GM12878 (cell line): Measurements from ENCODE around the gene AP3S1. TPM values are rescaled to one million over a fixed set of nuclear protein-coding genes. Genes with fewer than 3 reads are reported as not detected.

Source experiments
- ATAC-seq: fragments of 200-7000 bp; cut with Tn5 transposase; 3 replicates; pipeline ENCODE4 v1.9.1; 2020; ENCODE audit warnings: mild to moderate bottlenecking, moderate library complexity
- BruUV-seq: library from RNA; stranded (reverse); fragments of 400-500 nt; replicated peaks from 2 replicates; lab custom pipeline; 2021; lab: Mats Ljungman, UMichigan
- CTCF ChIA-PET: fragments of 300-600 bp; sonication (Branson Sonifier 250); formaldehyde crosslinking; extraction: SDS; loops from one replicate; lab custom pipeline; 2021; ENCODE audit warnings: inconsistent platforms; lab: Yijun Ruan, JAX
- POLR2A ChIA-PET: fragments of 350-600 bp; formaldehyde crosslinking; extraction: SDS; loops from one replicate; lab custom pipeline; 2021; ENCODE audit warnings: inconsistent platforms; lab: Charles Lee
- RAD21 ChIA-PET: fragments of 300-600 bp; sonication (Branson Sonifier 250); formaldehyde crosslinking; loops from one replicate; lab custom pipeline; 2023; ENCODE audit warnings: antibody characterized with exemption; ENCODE audit not compliant: unreplicated experiment; lab: Charles Lee
- SMC1A ChIA-PET: fragments of 300-600 bp; sonication (Branson Sonifier 250); formaldehyde crosslinking; loops from one replicate; lab custom pipeline; 2023; ENCODE audit not compliant: unreplicated experiment, uncharacterized antibody; lab: Charles Lee
- DNase-seq: peaks from one replicate; pipeline ENCODE4 v3.0.0-alpha.2; 2011; ENCODE audit warnings: low read depth, low spot score
- FAIRE-seq: peaks from 3 replicates; lab custom pipeline; 2011; peaks lifted over from hg19 to GRCh38; lab: Jason Lieb, UNC
- H2AFZ ChIP-seq: 2 replicates; pipeline ENCODE4 v1.6.0; 2011; ENCODE audit warnings: low read depth, low read length, control low read depth; ENCODE audit not compliant: control insufficient read depth
- H3K27ac ChIP-seq: 2 replicates; pipeline ENCODE4 v1.5.1; 2011; ENCODE audit warnings: control low read depth; ENCODE audit not compliant: control insufficient read depth, insufficient read depth
- H3K27me3 ChIP-seq, 2 experiments: replicated peaks in 1 of 2; 2 replicates each; pipeline versions ENCODE4 v1.6.0 to v1.6.1; 2011; ENCODE audit warnings: low read length in 1 of 2; ENCODE audit not compliant: control insufficient read depth in 2 of 2, insufficient read depth in 2 of 2
- H3K36me3 ChIP-seq, 2 experiments: 2 replicates each; pipeline ENCODE4 v1.5.1; 2011; ENCODE audit warnings: low read length in 1 of 2; ENCODE audit not compliant: control insufficient read depth in 2 of 2, insufficient read depth in 2 of 2
- H3K4me1 ChIP-seq: 2 replicates; pipeline ENCODE4 v1.6.1; 2011; ENCODE audit warnings: mild to moderate bottlenecking, low read length, moderate library complexity, mixed read lengths; ENCODE audit not compliant: control insufficient read depth, insufficient read depth
- H3K4me2 ChIP-seq: 2 replicates; pipeline ENCODE4 v1.6.0; 2011; ENCODE audit warnings: control low read depth; ENCODE audit not compliant: control insufficient read depth, insufficient read depth
- H3K4me3 ChIP-seq: fragments of 200-600 bp; sonication (generic); 2 replicates; pipeline ENCODE4 v1.5.1; 2016
- H3K79me2 ChIP-seq: 2 replicates; pipeline ENCODE4 v1.6.0; 2011; ENCODE audit warnings: low read length; ENCODE audit not compliant: control insufficient read depth, insufficient read depth
- H3K9ac ChIP-seq: 2 replicates; pipeline ENCODE4 v1.8.0; 2011; ENCODE audit warnings: low read length, control low read depth, mixed read lengths; ENCODE audit not compliant: control insufficient read depth, insufficient read depth
- H3K9me3 ChIP-seq: replicated peaks from 3 replicates; pipeline ENCODE4 v1.5.1; 2011; ENCODE audit warnings: mild to moderate bottlenecking, low read length; ENCODE audit not compliant: control insufficient read depth, insufficient read depth
- H4K20me1 ChIP-seq: 2 replicates; pipeline ENCODE4 v1.6.0; 2011; ENCODE audit not compliant: control insufficient read depth, insufficient read depth
- SP1 ChIP-seq: IDR thresholded peaks from one replicate; pipeline ENCODE4 v1.6.1; 2011; ENCODE audit warnings: low read depth, low read length
- SRF ChIP-seq, 2 experiments: IDR thresholded peaks; 2 replicates each; pipeline ENCODE4 v1.6.1; 2011; ENCODE audit warnings: low read depth in 2 of 2, low read length in 2 of 2, mild to moderate bottlenecking in 1 of 2, moderate library complexity in 1 of 2
- ZBTB40 ChIP-seq: fragments of 450-650 bp; IDR thresholded peaks from 2 replicates; pipeline ENCODE4 v1.6.1; 2016; ENCODE audit warnings: mild to moderate bottlenecking, moderate library complexity, borderline replicate concordance
- ZNF384 ChIP-seq: IDR thresholded peaks from 2 replicates; pipeline ENCODE4 v1.6.1; 2012; ENCODE audit warnings: low read depth, mild to moderate bottlenecking, low read length, improper control_type of control experiment, borderline replicate concordance
- ZZZ3 ChIP-seq: IDR thresholded peaks from 2 replicates; pipeline ENCODE4 v1.6.1; 2011; ENCODE audit warnings: low read depth; ENCODE audit not compliant: control insufficient read depth, insufficient read length
- WGBS: methylation state at CpG from one replicate; pipeline ENCODE4 v1.1.6; 2016; ENCODE audit warnings: low lambda C conversion rate; ENCODE audit not compliant: insufficient replicate concordance, insufficient coverage; ENCODE audit errors: missing lambda C conversion rate; 5-methylcytosine and 5-hydroxymethylcytosine counted together
- in situ Hi-C: fragments of 300-500 bp; cut with MboI; formaldehyde crosslinking; loops from 9 replicates; pipeline ENCODE4 v1.14.3; 2018; ENCODE audit warnings: mixed read lengths
- intact Hi-C: fragments of 100-400 bp; cut with micrococcal nuclease; formaldehyde crosslinking; loops from one replicate; pipeline ENCODE4 v1.14.2; 2022; ENCODE audit not compliant: unreplicated experiment
- polyA plus RNA-seq, 11 experiments: library from polyadenylated mRNA; depleted of rRNA in 4 of 11; unstranded in 6 of 11; stranded (reverse) in 5 of 11; fragments of >200 nt; fragmentation: Nextera tagmentation in 4 of 11; fragmentation: Illumina TruSeq in 1 of 11; extraction: Ambion mirVana in 4 of 11; extraction: Trizol in 1 of 11; gene quantifications; 1 replicate in 1 of 11; 2 replicates in 10 of 11; pipeline versions ENCODE4 v1.2.1 to v1.2.3, GENCODE V29; 2011 to 2016; ENCODE audit warnings: inconsistent platforms in 2 of 11, missing spikeins in 2 of 11, low read depth in 1 of 11
- total RNA-seq, 4 experiments: library from RNA; depleted of rRNA in 3 of 4; stranded (reverse); fragments of >200 nt in 3 of 4; fragmentation: Illumina TruSeq in 1 of 4; extraction: Trizol in 1 of 4; gene quantifications; 2 replicates each; pipeline versions ENCODE4 v1.2.1 to v1.2.3, GENCODE V29; 2013 to 2021

The AP3S1 gene
- total and polyA plus RNA-seq, 10 of the 15 experiments (the other 5 are each of a cell fraction or from before 2014, with no cell fraction given), result 36.4 to 137 (median 67.5) TPM

- H2AFZ ChIP-seq, result no peak overlapping the region
- H3K4me1 ChIP-seq, result no peaks in the 10 kb centered on the region
- H3K79me2 ChIP-seq, result peaks cover 71% of the 10 kb centered on the region
- in situ Hi-C loops (no loop called here), intact Hi-C loops (no loop called here)
- BruUV-seq, result no TSS peak
- H3K36me3 ChIP-seq, result no peaks in the 10 kb centered on the region
- RAD21 ChIA-PET, result interaction anchor here (0.9 kb wide), 1 partner anchor 21 kb away, joined by 3 read pairs; no protein-coding TSS in a partner anchor
- SMC1A ChIA-PET, result interaction anchor here (0.9 to 1.0 kb wide), 2 partner anchors 11 to 231 kb away, joined by 3 read pairs; no protein-coding TSS in a partner anchor
- no peaks in the 10 kb centered on the region for H4K20me1 ChIP-seq
- FAIRE-seq, result no peak
- no peak overlapping the region for H3K4me3 ChIP-seq
- no peaks in the 10 kb centered on the region for H3K27me3 ChIP-seq
- peaks cover 2% of the 10 kb centered on the region; the same call in 2 of the 3 replicates for H3K9me3 ChIP-seq
- CTCF ChIA-PET, result interaction anchor here (0.8 to 1.3 kb wide), 2 partner anchors 9 to 13 kb away, joined by 3 read pairs; no protein-coding TSS in a partner anchor
- POLR2A ChIA-PET, result interaction anchor here (0.7 kb wide), 1 partner anchor 11 kb away, joined by 3 read pairs; no protein-coding TSS in a partner anchor
- no peak overlapping the region for H3K9ac ChIP-seq
- ATAC-seq, result no peak
- no peak overlapping the region for H3K4me2 ChIP-seq
- H3K27ac ChIP-seq, result no peak overlapping the region
- no peak for DNase-seq
- TF ChIP-seq ZZZ3, result no peak
- TF ChIP-seq SRF (IDR thresholded peaks at IDR 0.05; ENCODE audit: low read depth in 2 of 2, low read length in 2 of 2), result no peak
- TF ChIP-seq ZNF384, result no peak
- no peak for TF ChIP-seq SP1
- no peak for TF ChIP-seq ZBTB40
- TF ChIP-seq, all 136 proteins: peak for 0
- 97% methylated on average over 1 of the region's 1 CpG for WGBS
Observed at GRCh38 chr5:115855959-115856358, 14.2 kb downstream of the AP3S1 start.
